GM23338 (cell line): ENCODE results near the gene URI1. TPM values are rescaled to one million over a fixed set of nuclear protein-coding genes. Genes with fewer than 3 reads are reported as not detected.

ENCODE experiments used
- ATAC-seq: fragments of 200-7000 bp; cut with Tn5 transposase; 3 replicates; pipeline ENCODE4 v1.9.1; 2020
- DNase-seq: peaks from one replicate; pipeline ENCODE4 v3.0.0-alpha.2; 2015; ENCODE audit warnings: low spot score
- H2AFZ ChIP-seq: fragments of 200-600 bp; sonication (generic); 2 replicates; pipeline ENCODE4 v1.8.0; 2016; ENCODE audit warnings: antibody characterized with exemption, mild to moderate bottlenecking, moderate library complexity
- H3F3A ChIP-seq: fragments of 200-600 bp; sonication (generic); replicated peaks from 2 replicates; pipeline ENCODE4 v1.8.0; 2017; ENCODE audit warnings: antibody characterized with exemption, mixed run types, low read depth
- H3K27ac ChIP-seq: fragments of 200-600 bp; sonication (generic); 2 replicates; pipeline ENCODE4 v1.6.1; 2016; ENCODE audit warnings: low read depth
- H3K27me3 ChIP-seq: fragments of 200-600 bp; sonication (generic); 2 replicates; pipeline ENCODE4 v1.8.0; 2016; ENCODE audit warnings: mild to moderate bottlenecking, mixed run types, moderate library complexity; ENCODE audit not compliant: insufficient read depth
- H3K36me3 ChIP-seq: fragments of 200-600 bp; sonication (generic); 2 replicates; pipeline ENCODE4 v1.8.0; 2016; ENCODE audit warnings: mild to moderate bottlenecking; ENCODE audit not compliant: insufficient read depth
- H3K4me1 ChIP-seq: fragments of 200-600 bp; sonication (generic); 2 replicates; pipeline ENCODE4 v1.8.0; 2016; ENCODE audit warnings: mild to moderate bottlenecking, moderate library complexity; ENCODE audit not compliant: insufficient read depth
- H3K4me2 ChIP-seq: fragments of 200-600 bp; sonication (generic); 2 replicates; pipeline ENCODE4 v1.7.1; 2017; ENCODE audit warnings: mixed run types
- H3K4me3 ChIP-seq: fragments of 200-600 bp; sonication (generic); 2 replicates; pipeline ENCODE4 v1.6.1; 2016; ENCODE audit warnings: mixed run types
- H3K79me2 ChIP-seq: fragments of 200-600 bp; sonication (generic); replicated peaks from 2 replicates; pipeline ENCODE4 v1.8.0; 2017; ENCODE audit warnings: mild to moderate bottlenecking; ENCODE audit not compliant: insufficient read depth
- H3K9me2 ChIP-seq: fragments of 200-600 bp; sonication (generic); 2 replicates; pipeline ENCODE4 v1.8.0; 2017; ENCODE audit not compliant: insufficient read depth
- H4K20me1 ChIP-seq: fragments of 200-600 bp; sonication (generic); replicated peaks from 2 replicates; pipeline ENCODE4 v1.8.0; 2017; ENCODE audit warnings: mild to moderate bottlenecking; ENCODE audit not compliant: insufficient read depth
- H3K27ac Mint-ChIP-seq: 2 replicates; pipeline ENCODE4 v1.8.0; 2020; ENCODE audit warnings: inconsistent platforms, mild to moderate bottlenecking, moderate library complexity, mixed read lengths
- H3K27me3 Mint-ChIP-seq: 3 replicates; pipeline ENCODE4 v1.8.0; 2022; ENCODE audit warnings: low read depth, mild to moderate bottlenecking, moderate library complexity, mixed read lengths, inconsistent platforms; ENCODE audit not compliant: insufficient read depth, poor library complexity
- H3K36me3 Mint-ChIP-seq: 3 replicates; pipeline ENCODE4 v1.8.0; 2021; ENCODE audit warnings: low read depth, mild to moderate bottlenecking, inconsistent platforms, moderate library complexity, mixed read lengths
- H3K4me1 Mint-ChIP-seq: 3 replicates; pipeline ENCODE4 v1.8.0; 2020; ENCODE audit warnings: mild to moderate bottlenecking, inconsistent platforms, mixed read lengths
- H3K4me3 Mint-ChIP-seq: 3 replicates; pipeline ENCODE4 v1.8.0; 2021; ENCODE audit warnings: moderate library complexity, mild to moderate bottlenecking, inconsistent platforms, mixed read lengths
- H3K9me3 Mint-ChIP-seq: 3 replicates; pipeline ENCODE4 v1.8.0; 2020; ENCODE audit warnings: moderate library complexity, mild to moderate bottlenecking, inconsistent platforms, mixed read lengths
- CREB1 ChIP-seq: fragments of 250-450 bp; sonication (Bioruptor Pico); IDR thresholded peaks from 2 replicates; pipeline ENCODE4 v1.5.0; 2020; ENCODE audit warnings: low read depth, mild to moderate bottlenecking, moderate library complexity
- CTCF ChIP-seq, 2 experiments: fragments of 200-600 bp in 1 of 2; sonication (generic) in 1 of 2; conservative IDR thresholded peaks; 2 replicates each; pipeline versions ENCODE4 v1.5.1 to v1.6.1; 2016 to 2017; ENCODE audit warnings: antibody characterized with exemption in 2 of 2, low read depth in 2 of 2, mild to moderate bottlenecking in 2 of 2, moderate library complexity in 1 of 2
- EZH2 ChIP-seq: fragments of 200-600 bp; sonication (generic); IDR thresholded peaks from one replicate; pipeline ENCODE4 v1.8.0; 2017; ENCODE audit warnings: antibody characterized with exemption, mild to moderate bottlenecking, low read depth; ENCODE audit not compliant: unreplicated experiment
- EZH2phosphoT487 ChIP-seq: fragments of 200-600 bp; sonication (generic); IDR thresholded peaks from one replicate; pipeline ENCODE4 v1.8.1; 2018; ENCODE audit warnings: antibody characterized with exemption; ENCODE audit not compliant: unreplicated experiment
- JUNB ChIP-seq: IDR thresholded peaks from one replicate; pipeline ENCODE4 v1.6.1; 2016; ENCODE audit warnings: antibody characterized with exemption; ENCODE audit not compliant: unreplicated experiment
- NANOG ChIP-seq: IDR thresholded peaks from 2 replicates; pipeline ENCODE4 v1.6.1; 2016; ENCODE audit warnings: antibody characterized with exemption, borderline replicate concordance
- POLR2AphosphoS5 ChIP-seq: IDR thresholded peaks from 2 replicates; pipeline ENCODE4 v1.6.1; 2016; ENCODE audit warnings: antibody characterized with exemption, low read depth
- STAT1 ChIP-seq: IDR thresholded peaks from one replicate; pipeline ENCODE4 v1.6.1; 2016; ENCODE audit warnings: antibody characterized with exemption; ENCODE audit not compliant: unreplicated experiment
- ZNF114 ChIP-seq: fragments of 250-450 bp; sonication (Bioruptor Pico); IDR thresholded peaks from 2 replicates; pipeline ENCODE4 v1.5.0; 2020; ENCODE audit warnings: mild to moderate bottlenecking, moderate library complexity
- ZNF331 ChIP-seq: fragments of 250-450 bp; sonication (Bioruptor Pico); IDR thresholded peaks from 2 replicates; pipeline ENCODE4 v1.5.0; 2020; ENCODE audit warnings: low read depth, mild to moderate bottlenecking, moderate library complexity
- polyA plus RNA-seq: library from polyadenylated mRNA; unstranded; fragments of >200 nt; fragmentation: Nextera tagmentation; extraction: Ambion mirVana; gene quantifications from 2 replicates; pipeline ENCODE4 v1.2.1, GENCODE V29; 2016
- total RNA-seq: library from RNA; depleted of rRNA; stranded (reverse); fragments of >200 nt; shearing (Covaris generic); gene quantifications from 2 replicates; pipeline ENCODE4 v1.2.3, GENCODE V29; 2014
- TF ChIP-seq, protein P1 (sequence below): IDR thresholded peaks from 2 replicates; pipeline ENCODE4 v1.6.1; 2016; ENCODE audit warnings: antibody characterized with exemption
- TF ChIP-seq, protein P2 (sequence below): fragments of 250-450 bp; sonication (Bioruptor Pico); IDR thresholded peaks from 2 replicates; pipeline ENCODE4 v1.5.0; 2020; ENCODE audit warnings: mild to moderate bottlenecking, moderate library complexity
- TF ChIP-seq, protein P3 (sequence below): IDR thresholded peaks from one replicate; pipeline ENCODE4 v1.6.1; 2018; ENCODE audit warnings: antibody characterized with exemption; ENCODE audit not compliant: unreplicated experiment

URI1 gene
- total and polyA plus RNA-seq, 2 experiments from 2014 or later = 27.6 to 68.4 TPM

- H3K4me1 ChIP-seq = peaks cover 21% of the 10 kb centered on the region
- H3K4me3 ChIP-seq = no peak overlapping the region
- no peak overlapping the region for H3K27ac Mint-ChIP-seq
- H3K36me3 Mint-ChIP-seq = peaks cover 40% of the 10 kb centered on the region
- no peak overlapping the region for H3K4me3 Mint-ChIP-seq
- no peaks in the 10 kb centered on the region for H3K27me3 ChIP-seq
- peaks cover 3% of the 10 kb centered on the region; the same call in 1 of the 2 replicates for H3K79me2 ChIP-seq
- H3K27me3 Mint-ChIP-seq = no peaks in the 10 kb centered on the region
- no peak overlapping the region for H2AFZ ChIP-seq
- H3K4me1 Mint-ChIP-seq = peaks cover 26% of the 10 kb centered on the region; the same call in 2 of the 3 replicates
- ATAC-seq = no peak
- H4K20me1 ChIP-seq = no peaks in the 10 kb centered on the region
- H3K36me3 ChIP-seq = no peaks in the 10 kb centered on the region
- H3K4me2 ChIP-seq = no peak overlapping the region
- H3K27ac ChIP-seq = no peak overlapping the region
- H3F3A ChIP-seq = no peaks in the 10 kb centered on the region
- no peak for DNase-seq
- H3K9me3 Mint-ChIP-seq = peaks cover 2% of the 10 kb centered on the region; the same call in 2 of the 3 replicates
- no peak for TF ChIP-seq NANOG
- no peak for TF ChIP-seq CREB1 (CRISPR knock-in tag)
- TF ChIP-seq ZNF114 = no peak
- no peak for TF ChIP-seq EZH2phosphoT487
- no peak for TF ChIP-seq EZH2
- TF ChIP-seq POLR2AphosphoS5 = no peak
- TF ChIP-seq STAT1 = no peak
- TF ChIP-seq, protein P1, sequence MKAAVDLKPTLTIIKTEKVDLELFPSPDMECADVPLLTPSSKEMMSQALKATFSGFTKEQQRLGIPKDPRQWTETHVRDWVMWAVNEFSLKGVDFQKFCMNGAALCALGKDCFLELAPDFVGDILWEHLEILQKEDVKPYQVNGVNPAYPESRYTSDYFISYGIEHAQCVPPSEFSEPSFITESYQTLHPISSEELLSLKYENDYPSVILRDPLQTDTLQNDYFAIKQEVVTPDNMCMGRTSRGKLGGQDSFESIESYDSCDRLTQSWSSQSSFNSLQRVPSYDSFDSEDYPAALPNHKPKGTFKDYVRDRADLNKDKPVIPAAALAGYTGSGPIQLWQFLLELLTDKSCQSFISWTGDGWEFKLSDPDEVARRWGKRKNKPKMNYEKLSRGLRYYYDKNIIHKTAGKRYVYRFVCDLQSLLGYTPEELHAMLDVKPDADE = no peak
- TF ChIP-seq, protein P2, sequence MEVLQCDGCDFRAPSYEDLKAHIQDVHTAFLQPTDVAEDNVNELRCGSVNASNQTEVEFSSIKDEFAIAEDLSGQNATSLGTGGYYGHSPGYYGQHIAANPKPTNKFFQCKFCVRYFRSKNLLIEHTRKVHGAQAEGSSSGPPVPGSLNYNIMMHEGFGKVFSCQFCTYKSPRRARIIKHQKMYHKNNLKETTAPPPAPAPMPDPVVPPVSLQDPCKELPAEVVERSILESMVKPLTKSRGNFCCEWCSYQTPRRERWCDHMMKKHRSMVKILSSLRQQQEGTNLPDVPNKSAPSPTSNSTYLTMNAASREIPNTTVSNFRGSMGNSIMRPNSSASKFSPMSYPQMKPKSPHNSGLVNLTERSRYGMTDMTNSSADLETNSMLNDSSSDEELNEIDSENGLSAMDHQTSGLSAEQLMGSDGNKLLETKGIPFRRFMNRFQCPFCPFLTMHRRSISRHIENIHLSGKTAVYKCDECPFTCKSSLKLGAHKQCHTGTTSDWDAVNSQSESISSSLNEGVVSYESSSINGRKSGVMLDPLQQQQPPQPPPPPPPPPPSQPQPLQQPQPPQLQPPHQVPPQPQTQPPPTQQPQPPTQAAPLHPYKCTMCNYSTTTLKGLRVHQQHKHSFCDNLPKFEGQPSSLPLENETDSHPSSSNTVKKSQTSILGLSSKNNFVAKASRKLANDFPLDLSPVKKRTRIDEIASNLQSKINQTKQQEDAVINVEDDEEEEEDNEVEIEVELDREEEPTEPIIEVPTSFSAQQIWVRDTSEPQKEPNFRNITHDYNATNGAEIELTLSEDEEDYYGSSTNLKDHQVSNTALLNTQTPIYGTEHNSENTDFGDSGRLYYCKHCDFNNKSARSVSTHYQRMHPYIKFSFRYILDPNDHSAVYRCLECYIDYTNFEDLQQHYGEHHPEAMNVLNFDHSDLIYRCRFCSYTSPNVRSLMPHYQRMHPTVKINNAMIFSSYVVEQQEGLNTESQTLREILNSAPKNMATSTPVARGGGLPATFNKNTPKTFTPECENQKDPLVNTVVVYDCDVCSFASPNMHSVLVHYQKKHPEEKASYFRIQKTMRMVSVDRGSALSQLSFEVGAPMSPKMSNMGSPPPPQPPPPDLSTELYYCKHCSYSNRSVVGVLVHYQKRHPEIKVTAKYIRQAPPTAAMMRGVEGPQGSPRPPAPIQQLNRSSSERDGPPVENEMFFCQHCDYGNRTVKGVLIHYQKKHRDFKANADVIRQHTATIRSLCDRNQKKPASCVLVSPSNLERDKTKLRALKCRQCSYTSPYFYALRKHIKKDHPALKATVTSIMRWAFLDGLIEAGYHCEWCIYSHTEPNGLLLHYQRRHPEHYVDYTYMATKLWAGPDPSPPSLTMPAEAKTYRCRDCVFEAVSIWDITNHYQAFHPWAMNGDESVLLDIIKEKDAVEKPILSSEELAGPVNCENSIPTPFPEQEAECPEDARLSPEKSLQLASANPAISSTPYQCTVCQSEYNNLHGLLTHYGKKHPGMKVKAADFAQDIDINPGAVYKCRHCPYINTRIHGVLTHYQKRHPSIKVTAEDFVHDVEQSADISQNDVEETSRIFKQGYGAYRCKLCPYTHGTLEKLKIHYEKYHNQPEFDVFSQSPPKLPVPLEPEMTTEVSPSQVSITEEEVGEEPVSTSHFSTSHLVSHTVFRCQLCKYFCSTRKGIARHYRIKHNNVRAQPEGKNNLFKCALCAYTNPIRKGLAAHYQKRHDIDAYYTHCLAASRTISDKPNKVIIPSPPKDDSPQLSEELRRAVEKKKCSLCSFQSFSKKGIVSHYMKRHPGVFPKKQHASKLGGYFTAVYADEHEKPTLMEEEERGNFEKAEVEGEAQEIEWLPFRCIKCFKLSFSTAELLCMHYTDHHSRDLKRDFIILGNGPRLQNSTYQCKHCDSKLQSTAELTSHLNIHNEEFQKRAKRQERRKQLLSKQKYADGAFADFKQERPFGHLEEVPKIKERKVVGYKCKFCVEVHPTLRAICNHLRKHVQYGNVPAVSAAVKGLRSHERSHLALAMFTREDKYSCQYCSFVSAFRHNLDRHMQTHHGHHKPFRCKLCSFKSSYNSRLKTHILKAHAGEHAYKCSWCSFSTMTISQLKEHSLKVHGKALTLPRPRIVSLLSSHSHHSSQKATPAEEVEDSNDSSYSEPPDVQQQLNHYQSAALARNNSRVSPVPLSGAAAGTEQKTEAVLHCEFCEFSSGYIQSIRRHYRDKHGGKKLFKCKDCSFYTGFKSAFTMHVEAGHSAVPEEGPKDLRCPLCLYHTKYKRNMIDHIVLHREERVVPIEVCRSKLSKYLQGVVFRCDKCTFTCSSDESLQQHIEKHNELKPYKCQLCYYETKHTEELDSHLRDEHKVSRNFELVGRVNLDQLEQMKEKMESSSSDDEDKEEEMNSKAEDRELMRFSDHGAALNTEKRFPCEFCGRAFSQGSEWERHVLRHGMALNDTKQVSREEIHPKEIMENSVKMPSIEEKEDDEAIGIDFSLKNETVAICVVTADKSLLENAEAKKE = no peak
- TF ChIP-seq CTCF (conservative IDR thresholded peaks at IDR 0.05; ENCODE audit: low read depth in 2 of 2) = no peak
- TF ChIP-seq JUNB = no peak
- TF ChIP-seq, protein P3, sequence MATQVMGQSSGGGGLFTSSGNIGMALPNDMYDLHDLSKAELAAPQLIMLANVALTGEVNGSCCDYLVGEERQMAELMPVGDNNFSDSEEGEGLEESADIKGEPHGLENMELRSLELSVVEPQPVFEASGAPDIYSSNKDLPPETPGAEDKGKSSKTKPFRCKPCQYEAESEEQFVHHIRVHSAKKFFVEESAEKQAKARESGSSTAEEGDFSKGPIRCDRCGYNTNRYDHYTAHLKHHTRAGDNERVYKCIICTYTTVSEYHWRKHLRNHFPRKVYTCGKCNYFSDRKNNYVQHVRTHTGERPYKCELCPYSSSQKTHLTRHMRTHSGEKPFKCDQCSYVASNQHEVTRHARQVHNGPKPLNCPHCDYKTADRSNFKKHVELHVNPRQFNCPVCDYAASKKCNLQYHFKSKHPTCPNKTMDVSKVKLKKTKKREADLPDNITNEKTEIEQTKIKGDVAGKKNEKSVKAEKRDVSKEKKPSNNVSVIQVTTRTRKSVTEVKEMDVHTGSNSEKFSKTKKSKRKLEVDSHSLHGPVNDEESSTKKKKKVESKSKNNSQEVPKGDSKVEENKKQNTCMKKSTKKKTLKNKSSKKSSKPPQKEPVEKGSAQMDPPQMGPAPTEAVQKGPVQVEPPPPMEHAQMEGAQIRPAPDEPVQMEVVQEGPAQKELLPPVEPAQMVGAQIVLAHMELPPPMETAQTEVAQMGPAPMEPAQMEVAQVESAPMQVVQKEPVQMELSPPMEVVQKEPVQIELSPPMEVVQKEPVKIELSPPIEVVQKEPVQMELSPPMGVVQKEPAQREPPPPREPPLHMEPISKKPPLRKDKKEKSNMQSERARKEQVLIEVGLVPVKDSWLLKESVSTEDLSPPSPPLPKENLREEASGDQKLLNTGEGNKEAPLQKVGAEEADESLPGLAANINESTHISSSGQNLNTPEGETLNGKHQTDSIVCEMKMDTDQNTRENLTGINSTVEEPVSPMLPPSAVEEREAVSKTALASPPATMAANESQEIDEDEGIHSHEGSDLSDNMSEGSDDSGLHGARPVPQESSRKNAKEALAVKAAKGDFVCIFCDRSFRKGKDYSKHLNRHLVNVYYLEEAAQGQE = no peak
- no peak for TF ChIP-seq ZNF331 (CRISPR knock-in tag)
- H3K9me2 ChIP-seq = no peaks in the 10 kb centered on the region
These were observed 84.9 kb downstream of the URI1 start for GRCh38 chr19:30026933-30027332.
